NCI-H82 treated with DMSO at 0.1 percent for 48 hours (cell line): Measurements from ENCODE around the gene MGAT5B.

Source experiments
- DNase-seq: peaks from one replicate; lab custom pipeline; 2025; ENCODE audit not compliant: unreplicated experiment; lab: John Stamatoyannopoulos, UW

Gene MGAT5B

GRCh38 chr17:76879254-76879653 is 11.1 kb downstream of the MGAT5B start:
- DNase-seq, result no peak

- no peak for DNase-seq
Measured at GRCh38 chr17:76879691-76880090, 11.5 kb downstream of the MGAT5B start.

DNA sequence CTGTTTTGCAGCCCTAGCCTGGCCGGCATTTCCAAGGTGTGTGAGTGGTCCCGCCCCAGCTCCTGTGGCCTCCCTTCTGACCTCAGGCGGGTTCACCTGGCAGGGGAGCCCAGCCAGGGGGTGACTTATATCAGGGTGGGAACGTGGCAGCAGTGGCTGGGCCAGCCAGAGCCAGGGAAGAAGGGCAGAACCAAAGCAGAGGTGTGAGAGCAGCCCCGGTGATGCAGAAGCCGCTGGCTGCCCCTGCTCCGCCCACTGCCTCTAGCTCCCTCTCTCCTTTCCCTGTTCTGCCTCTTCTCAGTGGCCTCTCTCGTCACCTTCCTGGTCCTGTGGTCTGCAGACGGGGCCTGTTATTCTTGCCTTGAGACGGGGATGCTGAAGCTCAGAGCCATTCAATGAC is 12.1 kb downstream of the MGAT5B start:
- DNase-seq, result no peak

DNA sequence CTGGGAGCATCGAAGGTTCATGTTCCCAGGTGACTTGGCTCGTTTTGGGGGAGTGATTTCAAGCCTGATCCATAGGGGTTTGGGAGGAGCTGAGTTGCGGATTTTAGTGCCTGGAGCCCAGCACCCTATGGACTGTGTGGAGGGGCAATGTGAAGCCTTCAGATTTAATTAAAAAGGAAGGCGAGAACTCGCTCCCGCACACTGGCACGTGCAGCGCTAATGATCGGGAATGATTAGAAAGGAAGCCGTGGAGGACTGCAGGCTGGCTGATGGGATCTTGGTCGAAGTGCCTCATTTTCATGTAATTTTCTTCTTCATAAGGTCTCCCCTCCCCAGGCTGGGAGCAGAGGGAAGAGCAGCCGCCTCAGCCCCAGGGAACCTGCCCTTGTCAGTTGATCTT is 12.8 kb downstream of the MGAT5B start:
- no peak for DNase-seq

DNA sequence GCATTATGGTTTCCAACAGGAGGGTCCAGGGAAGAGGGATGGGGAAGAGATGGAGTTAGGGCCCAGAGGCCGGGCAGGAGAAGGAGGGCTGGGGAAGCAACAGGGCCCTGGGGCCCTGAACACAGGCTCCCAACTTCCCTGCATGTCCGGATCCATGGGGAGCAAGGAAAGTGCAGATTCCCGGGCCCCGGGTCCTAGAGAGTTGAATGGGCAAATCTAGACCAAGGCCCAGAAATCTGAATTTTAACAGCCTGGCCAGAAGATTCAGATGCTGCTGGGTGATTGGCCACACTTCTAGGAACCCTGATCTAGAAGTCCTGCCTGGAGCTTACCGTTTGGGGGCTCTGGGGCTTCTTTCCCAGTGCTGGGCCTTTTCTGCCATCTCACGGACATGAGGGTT is 13.2 kb downstream of the MGAT5B start:
- DNase-seq, result no peak

DNA sequence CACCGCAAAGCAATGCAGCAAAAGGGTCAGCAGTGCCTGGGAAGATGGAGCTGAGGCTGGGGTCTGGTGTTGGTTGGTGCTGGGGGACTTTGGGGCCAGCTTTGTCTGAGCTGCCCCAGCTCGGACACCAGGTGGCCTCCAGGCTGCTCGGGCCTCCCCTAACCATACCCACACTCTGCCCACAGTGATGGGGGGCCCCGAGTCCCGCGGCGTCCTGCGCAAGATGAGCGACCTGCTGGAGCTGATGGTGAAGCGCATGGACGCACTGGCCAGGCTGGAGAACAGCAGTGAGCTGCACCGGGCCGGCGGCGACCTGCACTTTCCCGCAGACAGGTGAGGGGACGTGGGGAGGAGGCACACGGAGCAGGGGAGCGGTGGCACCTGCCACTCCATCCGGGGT is 13.8 kb downstream of the MGAT5B start:
- DNase-seq, result no peak

DNA sequence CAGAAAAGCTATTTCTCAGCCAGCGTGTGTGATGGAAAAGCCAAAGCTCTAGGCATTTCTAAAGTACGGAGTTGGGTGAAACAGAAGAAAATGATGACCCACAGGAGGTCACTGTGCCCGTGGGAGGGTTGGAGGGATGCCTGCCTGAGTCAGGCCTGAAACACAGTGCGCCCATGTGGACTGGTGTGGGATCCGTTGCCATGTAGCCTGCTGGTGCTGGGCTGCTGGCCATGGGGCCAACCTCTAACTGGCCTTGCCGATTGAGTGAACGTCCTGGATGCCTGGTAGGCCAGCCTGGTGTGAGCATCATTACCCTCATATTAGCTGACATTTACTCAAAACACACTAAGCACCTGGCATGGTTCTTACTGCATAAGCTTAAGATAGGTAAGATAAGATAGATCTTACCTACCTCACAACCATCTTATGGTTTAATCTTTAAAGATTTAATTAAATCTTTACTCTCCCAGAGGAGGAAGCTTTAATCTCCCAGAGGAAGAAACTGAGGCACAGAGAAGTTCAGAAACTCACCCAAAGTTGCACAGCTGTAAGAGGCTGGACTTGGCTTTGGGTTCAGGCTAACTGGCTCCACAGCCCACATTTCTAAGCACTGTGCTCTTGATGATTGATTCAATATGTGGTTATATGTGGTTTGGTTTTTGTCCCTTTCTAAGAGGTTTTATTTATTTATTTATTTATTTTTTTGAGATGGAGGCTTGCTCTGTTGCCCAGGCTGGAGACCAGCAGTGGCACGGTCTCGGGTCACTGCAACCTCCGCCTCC is 15.7 kb downstream of the MGAT5B start:
- DNase-seq, result no peak

DNA sequence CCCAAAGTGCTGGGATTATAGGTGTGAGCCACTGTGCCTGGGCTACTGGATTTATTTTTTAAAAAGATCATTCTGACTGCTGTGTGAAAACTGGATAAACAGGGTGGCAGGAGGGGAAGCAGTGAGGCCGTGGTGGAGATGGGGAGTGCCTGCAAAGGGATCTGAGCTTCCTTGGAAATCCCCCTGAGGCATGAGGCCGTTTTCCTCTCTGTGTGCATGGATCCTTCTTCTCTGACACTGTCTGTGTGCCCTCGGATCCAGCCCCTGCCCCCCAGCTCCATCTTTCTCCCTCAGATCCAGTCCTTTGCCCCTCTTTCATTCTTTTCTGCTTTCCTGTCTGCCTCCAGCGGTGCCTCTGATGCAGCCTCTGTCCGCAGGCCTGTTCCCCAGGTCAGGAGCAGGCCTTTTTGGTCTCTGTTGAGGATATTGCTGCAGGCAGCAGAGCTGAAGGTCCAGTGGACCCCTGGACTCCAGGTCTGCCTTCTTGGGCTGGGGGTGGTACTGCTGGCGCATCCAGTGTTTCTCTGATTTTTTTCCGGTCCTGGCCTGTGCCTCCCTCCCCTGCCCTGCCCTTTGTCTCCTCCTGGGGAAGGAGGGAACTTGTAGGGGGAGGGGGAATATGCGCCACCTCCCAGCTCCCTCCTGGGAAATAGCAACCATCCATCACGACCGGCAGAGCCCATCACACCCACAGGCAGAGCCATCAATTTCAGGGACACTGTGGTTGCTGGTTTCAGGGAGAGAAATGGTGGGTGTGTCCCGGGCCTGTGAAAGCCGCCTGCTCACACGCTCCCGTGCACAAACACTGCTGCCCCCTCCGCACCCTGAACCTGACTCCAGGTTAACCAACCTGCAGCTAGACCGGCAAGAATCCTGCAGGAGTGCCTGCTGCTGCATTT is 17.0 kb downstream of the MGAT5B start:
- no peak for DNase-seq

GRCh38 chr17:76885894-76886290 is 17.7 kb downstream of the MGAT5B start:
- no peak for DNase-seq

- DNase-seq, result no peak
Measured at GRCh38 chr17:76886395-76886794, 18.2 kb downstream of the MGAT5B start.

DNA sequence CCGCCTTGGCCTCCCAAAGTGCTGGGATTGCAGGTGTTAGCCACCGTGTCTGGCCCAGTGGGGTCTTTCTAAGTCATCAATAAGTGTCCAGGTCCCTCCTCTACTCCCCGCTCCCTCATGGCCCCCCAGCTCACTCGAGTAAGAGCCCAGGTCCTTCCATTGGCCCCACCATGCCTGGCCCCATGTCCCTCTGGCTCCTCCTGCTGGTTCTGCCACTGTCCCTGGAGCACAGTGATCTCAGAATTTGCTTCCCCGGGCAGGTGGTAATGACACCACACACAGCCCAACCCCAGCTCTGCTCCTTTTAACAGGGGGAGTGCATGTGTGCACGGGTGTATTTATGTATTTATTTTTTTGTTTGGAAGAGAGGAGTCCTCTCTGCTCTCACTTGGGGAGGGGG is 19.6 kb downstream of the MGAT5B start:
- DNase-seq, result no peak

DNA sequence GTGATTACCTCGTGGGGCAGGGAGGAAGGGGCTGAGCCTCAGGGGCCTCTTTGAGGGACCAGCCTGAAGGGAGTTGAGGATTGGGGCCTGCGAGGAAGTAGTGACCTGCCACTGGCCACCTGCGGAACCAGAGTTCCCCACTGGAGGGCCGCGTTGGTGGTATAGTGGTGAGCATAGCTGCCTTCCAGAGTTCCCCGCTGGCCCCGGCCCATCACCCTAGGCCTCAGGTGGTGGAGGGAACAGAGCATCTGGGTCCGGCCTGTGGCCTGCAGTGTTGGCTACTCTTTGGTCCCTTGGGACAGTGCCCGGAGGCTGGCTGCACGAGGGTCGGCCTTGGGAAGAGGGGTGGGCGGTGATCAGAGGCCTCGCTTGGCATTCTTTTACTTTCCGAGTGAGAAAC is 20.5 kb downstream of the MGAT5B start:
- DNase-seq, result no peak

- DNase-seq, result no peak
Measured at GRCh38 chr17:76889323-76889722, 21.1 kb downstream of the MGAT5B start.

- DNase-seq, result no peak
Measured at GRCh38 chr17:76892329-76892728, 24.1 kb downstream of the MGAT5B start.

GRCh38 chr17:76893623-76894334 is 25.6 kb downstream of the MGAT5B start:
- DNase-seq, result no peak

DNA sequence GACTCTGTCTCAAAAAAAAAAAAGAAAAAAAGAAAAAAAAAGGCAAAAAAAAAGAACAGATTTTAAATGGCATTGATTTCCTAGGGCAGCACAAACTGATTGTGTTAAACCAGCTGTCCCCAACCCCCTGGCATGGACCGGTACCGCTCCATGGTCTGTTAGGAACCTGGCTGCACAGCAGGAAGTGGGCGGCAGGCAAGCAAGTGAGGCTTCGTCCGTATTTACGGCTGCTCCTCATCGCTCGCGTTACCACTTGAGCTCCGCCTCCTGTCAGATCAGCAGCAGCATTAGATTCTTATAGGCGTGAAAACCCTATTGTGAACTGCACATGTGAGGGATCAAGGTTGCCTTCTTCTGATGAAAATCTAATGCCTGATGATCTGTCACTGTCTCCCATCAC is 26.6 kb downstream of the MGAT5B start:
- DNase-seq, result no peak

DNA sequence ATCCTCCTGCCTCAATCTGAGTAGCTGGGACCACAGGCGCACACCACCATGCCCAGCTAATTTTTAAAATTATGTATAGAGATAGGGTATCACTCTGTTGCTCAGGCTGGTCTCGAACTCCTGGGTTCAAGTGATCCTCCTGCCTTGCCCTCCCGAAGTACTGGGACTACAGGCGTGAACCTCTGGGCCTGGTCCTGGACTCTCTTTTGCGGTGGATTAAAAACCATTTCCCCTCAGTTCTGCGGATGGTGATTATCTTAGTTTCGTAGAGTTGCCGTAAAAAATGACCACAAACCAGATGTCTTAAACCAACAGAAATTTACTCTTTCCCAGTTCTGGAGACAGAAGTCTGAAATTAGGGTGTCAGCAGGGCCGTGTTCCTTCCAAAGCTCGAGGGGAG is 28.8 kb downstream of the MGAT5B start:
- DNase-seq, result no peak

DNA sequence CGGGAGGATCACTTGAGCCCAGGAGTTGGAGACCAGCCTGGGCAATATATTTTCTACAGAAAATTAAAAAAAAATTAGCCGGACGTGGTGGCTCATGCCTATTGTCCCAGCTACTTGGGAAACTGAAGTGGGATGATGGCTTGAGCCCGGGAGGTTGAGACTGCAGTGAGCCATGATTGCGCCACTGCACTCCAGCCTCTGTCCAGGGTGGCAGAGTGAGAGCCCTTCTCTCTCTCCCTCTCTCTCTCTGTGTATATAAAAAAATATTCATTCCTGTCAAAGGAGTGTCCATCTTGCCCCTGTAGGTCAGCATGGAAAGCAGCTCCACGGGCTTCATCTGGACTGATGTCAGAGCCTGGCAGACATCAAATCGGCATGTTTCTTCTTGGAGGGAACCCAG is 31.2 kb downstream of the MGAT5B start:
- no peak for DNase-seq

- DNase-seq, result no peak
Measured at GRCh38 chr17:76900723-76901122, 32.5 kb downstream of the MGAT5B start.

GRCh38 chr17:76901542-76902197 is 33.5 kb downstream of the MGAT5B start:
- DNase-seq, result no peak

DNA sequence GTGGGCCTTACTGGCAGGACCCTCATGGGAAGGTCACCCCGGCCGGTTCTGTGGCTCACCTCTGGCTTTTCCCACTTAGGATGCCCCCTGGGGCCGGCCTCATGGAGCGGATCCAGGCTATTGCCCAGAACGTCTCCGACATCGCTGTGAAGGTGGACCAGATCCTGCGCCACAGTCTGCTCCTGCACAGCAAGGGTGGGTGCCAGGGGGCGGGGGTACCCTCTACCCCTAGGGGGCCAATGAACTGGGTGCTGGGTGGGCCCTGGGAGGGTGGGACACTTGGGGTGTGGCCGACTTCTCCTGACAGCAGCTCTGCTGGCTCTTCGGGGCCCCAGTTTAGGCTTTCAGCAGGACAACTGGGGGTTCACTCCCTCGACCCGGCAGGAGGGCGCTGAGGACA is 34.3 kb downstream of the MGAT5B start:
- no peak for DNase-seq
